CD4-positive, CD25-positive, alpha-beta regulatory T cell (primary cell): ENCODE measurements around the gene TTLL13. TPM values are rescaled to one million over a fixed set of nuclear protein-coding genes. Genes with fewer than 3 reads are reported as not detected.

ENCODE experiments used
- ATAC-seq, 2 donors: fragments of 150-1000 bp; cut with Tn5 transposase; one replicate each; pipeline ENCODE4 v1.10.0; 2021; ENCODE audit warnings: low read depth in 2 of 2, moderate number of reproducible peaks in 2 of 2, moderate library complexity in 1 of 2
- DNase-seq, 3 donors: peaks; one replicate each; pipeline versions ENCODE4 v3.0.0 to v3.0.0-alpha.2; 2012 to 2022; ENCODE audit warnings: mixed read lengths in 1 of 3
- H3K27ac ChIP-seq: one replicate; pipeline ENCODE4 v1.7.0; 2013; ENCODE audit warnings: mild to moderate bottlenecking, low read length; ENCODE audit not compliant: insufficient read depth, poor library complexity, severe bottlenecking
- H3K27me3 ChIP-seq: one replicate; pipeline ENCODE4 v1.7.0; 2013; ENCODE audit warnings: low read length; ENCODE audit not compliant: control insufficient read depth, insufficient read depth
- H3K36me3 ChIP-seq: one replicate; pipeline ENCODE4 v1.7.0; 2013; ENCODE audit warnings: mild to moderate bottlenecking, low read length, moderate library complexity; ENCODE audit not compliant: control insufficient read depth, insufficient read depth
- H3K4me1 ChIP-seq: 2 replicates; pipeline ENCODE4 v1.7.0; 2013; ENCODE audit warnings: mild to moderate bottlenecking, low read length; ENCODE audit not compliant: insufficient read depth, control insufficient read depth, poor library complexity, severe bottlenecking
- H3K4me3 ChIP-seq: one replicate; pipeline ENCODE4 v1.7.0; 2013; ENCODE audit warnings: low read depth, mild to moderate bottlenecking, low read length, moderate library complexity
- H3K9me3 ChIP-seq, 2 experiments: 1 replicate in 1 of 2; 2 replicates in 1 of 2; pipeline ENCODE4 v1.7.0; 2013; ENCODE audit warnings: low read length in 2 of 2, mild to moderate bottlenecking in 1 of 2, moderate library complexity in 1 of 2; ENCODE audit not compliant: control insufficient read depth in 2 of 2
- H3K27ac Mint-ChIP-seq, 3 donors: one replicate each; pipeline ENCODE4 v1.8.0; 2020 to 2022; ENCODE audit warnings: mild to moderate bottlenecking in 3 of 3, mixed read lengths in 3 of 3, moderate library complexity in 2 of 3
- H3K27me3 Mint-ChIP-seq: one replicate; pipeline ENCODE4 v1.8.0; 2022; ENCODE audit warnings: mild to moderate bottlenecking, mixed read lengths
- H3K36me3 Mint-ChIP-seq: one replicate; pipeline ENCODE4 v1.8.0; 2020; ENCODE audit warnings: mixed read lengths
- H3K4me1 Mint-ChIP-seq, 4 donors: one replicate each; pipeline ENCODE4 v1.8.0; 2020 to 2022; ENCODE audit warnings: mixed read lengths in 4 of 4, mild to moderate bottlenecking in 1 of 4
- H3K4me3 Mint-ChIP-seq, 4 donors: one replicate each; pipeline ENCODE4 v1.8.0; 2020 to 2022; ENCODE audit warnings: mild to moderate bottlenecking in 4 of 4, mixed read lengths in 4 of 4, moderate library complexity in 3 of 4
- H3K9me3 Mint-ChIP-seq, 7 donors: one replicate each; pipeline ENCODE4 v1.8.0; 2020 to 2022; ENCODE audit warnings: mixed read lengths in 7 of 7, mild to moderate bottlenecking in 3 of 7, moderate library complexity in 2 of 7
- polyA plus RNA-seq, 4 donors: library from polyadenylated mRNA; unstranded; fragments of 300-500 nt; fragmentation: Illumina TruSeq; gene quantifications; one replicate each; pipeline ENCODE4 v1.2.3, GENCODE V29; 2021
- total RNA-seq: library from RNA; stranded (reverse); gene quantifications from one replicate; pipeline ENCODE4 v1.2.3, GENCODE V29; 2022

TTLL13 gene
- total and polyA plus RNA-seq, 5 donors from 2014 or later = 0.13 to 0.64 (median 0.21) TPM; not detected in 1

- DNase-seq (peak; percentile 56 to 97 (median 94)), ATAC-seq (peak; percentile 79 to 86)
- peak within 1 kb of the TSS; percentile 96 for H3K27ac ChIP-seq
- no peaks in the 10 kb centered on the region for H3K27me3 ChIP-seq
- Mint-ChIP-seq H3K4me3 (peak within 1 kb of the TSS; percentile 90 to 95 (median 91)), H3K4me1 (peaks cover 9 to 65% (median 38%) of the 10 kb centered on the region in 4 donors), H3K9me3 (no peaks in the 10 kb centered on the region), H3K36me3 (peaks cover 27% of the 10 kb centered on the region), H3K27ac (peak within 1 kb of the TSS; percentile 94 to 100 (median 98)), H3K27me3 (no peaks in the 10 kb centered on the region)
- peak within 1 kb of the TSS; percentile 91 for H3K4me3 ChIP-seq
- H3K36me3 ChIP-seq = peaks cover 23% of the 10 kb centered on the region
- H3K9me3 ChIP-seq = no peaks in the 10 kb centered on the region
- H3K4me1 ChIP-seq = peaks cover 51% of the 10 kb centered on the region
Measured at GRCh38 chr15:90233387-90234095, 15.8 kb upstream of the TTLL13 start, which contains the start of gene CIB1. Gene CIB1, minus strand, starts transcription at chr15:90233941. Its CDS starts 56 bp downstream, at chr15:90233885.

- peak; percentile 68 to 69 for ATAC-seq
- DNase-seq = peak in 1 of 3 donors; percentile 97
- H3K4me1 Mint-ChIP-seq = peaks cover 11 to 67% (median 37%) of the 10 kb centered on the region in 4 donors
Measured at GRCh38 chr15:90234096-90234988, 15.0 kb upstream of the TTLL13 start, which contains the start of gene GDPGP1. Gene GDPGP1, plus strand, starts transcription at chr15:90234209. Its CDS starts 6,700 bp downstream, at chr15:90240909.

GRCh38 chr15:90239371-90239770 is 10.0 kb upstream of the TTLL13 start:
- no peak overlapping the region for H3K27ac ChIP-seq
- H3K9me3 ChIP-seq = no peaks in the 10 kb centered on the region
- DNase-seq (no peak), ATAC-seq (no peak)
- no peaks in the 10 kb centered on the region for H3K27me3 ChIP-seq
- Mint-ChIP-seq H3K27ac (peak overlapping the region in 1 of 3 donors; percentile 89), H3K36me3 (peaks cover 23% of the 10 kb centered on the region), H3K27me3 (no peaks in the 10 kb centered on the region), H3K4me3 (peak overlapping the region in 2 of 4 donors; percentile 33 to 52), H3K4me1 (peaks cover 5 to 29% (median 12%) of the 10 kb centered on the region in 4 donors), H3K9me3 (no peaks in the 10 kb centered on the region)
- peaks cover 14% of the 10 kb centered on the region for H3K36me3 ChIP-seq
- H3K4me3 ChIP-seq = no peak overlapping the region
- peaks cover 7% of the 10 kb centered on the region for H3K4me1 ChIP-seq

More at GRCh38 chr15:90234096-90234988, 15.0 kb upstream of the TTLL13 start, which contains the start of gene GDPGP1:
- Mint-ChIP-seq H3K27ac (peak within 1 kb of the TSS; percentile 94 to 100 (median 98)), H3K27me3 (no peaks in the 10 kb centered on the region), H3K9me3 (no peaks in the 10 kb centered on the region), H3K36me3 (peaks cover 27% of the 10 kb centered on the region), H3K4me3 (peak within 1 kb of the TSS; percentile 90 to 95 (median 91))
- Histone ChIP-seq H3K27ac (peak within 1 kb of the TSS; percentile 96), H3K9me3 (no peaks in the 10 kb centered on the region), H3K36me3 (peaks cover 20% of the 10 kb centered on the region), H3K4me3 (peak within 1 kb of the TSS; percentile 91), H3K27me3 (no peaks in the 10 kb centered on the region), H3K4me1 (peaks cover 47% of the 10 kb centered on the region)

GRCh38 chr15:90240856-90241255 is 8.5 kb upstream of the TTLL13 start:
- Histone ChIP-seq H3K27me3 (no peaks in the 10 kb centered on the region), H3K4me1 (no peaks in the 10 kb centered on the region), H3K27ac (no peak overlapping the region), H3K4me3 (no peak overlapping the region), H3K36me3 (peaks cover 14% of the 10 kb centered on the region), H3K9me3 (no peaks in the 10 kb centered on the region)
- DNase-seq = no peak
- H3K27me3 Mint-ChIP-seq = no peaks in the 10 kb centered on the region
- no peak overlapping the region for H3K27ac Mint-ChIP-seq
- peaks cover 23% of the 10 kb centered on the region for H3K36me3 Mint-ChIP-seq
- H3K4me1 Mint-ChIP-seq = peaks cover 3 to 16% (median 5%) of the 10 kb centered on the region in 4 donors
- H3K9me3 Mint-ChIP-seq = no peaks in the 10 kb centered on the region
- no peak overlapping the region for H3K4me3 Mint-ChIP-seq
- no peak for ATAC-seq

GRCh38 chr15:90241343-90242192 is 7.8 kb upstream of the TTLL13 start:
- Histone ChIP-seq H3K9me3 (no peaks in the 10 kb centered on the region), H3K4me3 (no peak overlapping the region), H3K27me3 (no peaks in the 10 kb centered on the region), H3K27ac (no peak overlapping the region), H3K4me1 (no peaks in the 10 kb centered on the region), H3K36me3 (peaks cover 11% of the 10 kb centered on the region)
- H3K27me3 Mint-ChIP-seq = no peaks in the 10 kb centered on the region
- no peak overlapping the region for H3K4me3 Mint-ChIP-seq
- peaks cover 19% of the 10 kb centered on the region for H3K36me3 Mint-ChIP-seq
- H3K27ac Mint-ChIP-seq = peak overlapping the region in 1 of 3 donors; percentile 69
- H3K9me3 Mint-ChIP-seq = no peaks in the 10 kb centered on the region
- DNase-seq (no peak), ATAC-seq (no peak)
- peaks cover 0 to 10% (median 5%) of the 10 kb centered on the region in 4 donors for H3K4me1 Mint-ChIP-seq

- H3K27ac ChIP-seq = no peak overlapping the region
- Mint-ChIP-seq H3K27me3 (peaks cover 4% of the 10 kb centered on the region), H3K36me3 (peaks cover 11% of the 10 kb centered on the region), H3K9me3 (no peaks in the 10 kb centered on the region), H3K27ac (no peak overlapping the region), H3K4me3 (no peak overlapping the region), H3K4me1 (peaks cover 0 to 10% (median 6%) of the 10 kb centered on the region in 4 donors)
- H3K4me3 ChIP-seq = no peak overlapping the region
- no peaks in the 10 kb centered on the region for H3K9me3 ChIP-seq
- H3K36me3 ChIP-seq = peaks cover 5% of the 10 kb centered on the region
- ATAC-seq (no peak), DNase-seq (no peak)
- peaks cover under 1% of the 10 kb centered on the region for H3K4me1 ChIP-seq
- H3K27me3 ChIP-seq = no peaks in the 10 kb centered on the region
Measured at GRCh38 chr15:90243943-90244639, 5.3 kb upstream of the TTLL13 start.
